KOPT-K1 (cell line): ENCODE measurements around the gene BCL2A1.
"Not testable (repeated sequence)": the region's sequence is repeated elsewhere in the genome, so short reads cannot be mapped to it uniquely, and the experiment has no call there.

Experiments used
- H3K27ac ChIP-seq: fragments of 200-600 bp; sonication (generic); 2 replicates; pipeline ENCODE4 v1.5.1; 2016; ENCODE audit warnings: antibody characterized with exemption, mild to moderate bottlenecking, low read depth, low read length; ENCODE audit not compliant: poor library complexity, severe bottlenecking
- H3K36me3 ChIP-seq: fragments of 200-600 bp; sonication (generic); 2 replicates; pipeline ENCODE4 v1.5.1; 2017; ENCODE audit warnings: antibody characterized with exemption, mild to moderate bottlenecking, low read length, moderate library complexity; ENCODE audit not compliant: insufficient read depth
- H3K9me3 ChIP-seq: fragments of 200-600 bp; sonication (generic); 2 replicates; pipeline ENCODE4 v1.5.1; 2017; ENCODE audit warnings: antibody characterized with exemption, low read length, mild to moderate bottlenecking; ENCODE audit not compliant: insufficient read depth, poor library complexity, severe bottlenecking

The BCL2A1 gene

GRCh38 chr15:79953951-79954444 lies 17.0 kb downstream of the BCL2A1 start:
- H3K36me3 ChIP-seq = no peaks in the 10 kb centered on the region
- H3K27ac ChIP-seq = no peak overlapping the region

GRCh38 chr15:79952329-79952728 lies 18.7 kb downstream of the BCL2A1 start:
- Histone ChIP-seq H3K9me3 (no peaks in the 10 kb centered on the region), H3K36me3 (no peaks in the 10 kb centered on the region), H3K27ac (no peak overlapping the region)

More at GRCh38 chr15:79953951-79954444, 17.0 kb downstream of the BCL2A1 start:
- no peaks in the 10 kb centered on the region for H3K9me3 ChIP-seq

DNA sequence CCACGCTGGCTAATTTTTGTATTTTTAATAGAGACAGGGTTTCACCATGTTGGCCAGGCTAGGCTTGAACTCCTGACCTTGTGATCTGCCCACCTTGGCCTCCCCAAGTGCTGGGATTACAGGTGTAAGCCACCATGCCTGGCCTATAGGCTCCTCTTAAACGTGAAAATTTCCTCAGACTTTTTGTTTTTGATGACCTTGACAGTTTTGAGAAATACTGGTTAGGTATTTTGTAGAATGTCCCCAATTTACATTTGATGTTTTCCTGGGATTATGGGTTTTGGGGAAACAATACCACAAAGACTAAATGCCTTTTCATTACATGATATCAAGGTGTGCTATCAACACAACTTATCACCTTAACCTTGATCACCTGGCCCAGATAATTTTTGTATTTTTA lies 20.7 kb downstream of the BCL2A1 start:
- no peak overlapping the region for H3K27ac ChIP-seq
- no peaks in the 10 kb centered on the region for H3K9me3 ChIP-seq
- no peaks in the 10 kb centered on the region for H3K36me3 ChIP-seq

DNA sequence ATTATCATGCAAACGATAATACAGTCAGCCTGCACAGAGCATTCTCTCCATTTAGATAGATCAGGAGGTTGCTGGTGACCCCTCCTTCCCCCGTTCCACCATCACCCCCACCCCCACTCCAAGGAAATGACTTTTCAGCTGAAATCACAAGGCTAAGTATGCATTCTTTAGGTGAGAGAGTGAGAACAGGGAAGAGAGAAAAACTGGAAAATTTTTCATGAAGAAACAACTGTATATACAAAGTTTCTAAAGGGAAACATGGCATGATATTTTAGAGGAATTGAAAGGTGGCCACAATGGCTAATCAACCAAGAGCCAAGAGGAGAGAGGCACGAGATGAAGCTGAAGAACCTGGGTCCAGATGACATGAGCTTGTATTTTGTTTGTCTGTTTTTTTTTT lies 22.2 kb downstream of the BCL2A1 start:
- H3K27ac ChIP-seq = no peak overlapping the region

DNA sequence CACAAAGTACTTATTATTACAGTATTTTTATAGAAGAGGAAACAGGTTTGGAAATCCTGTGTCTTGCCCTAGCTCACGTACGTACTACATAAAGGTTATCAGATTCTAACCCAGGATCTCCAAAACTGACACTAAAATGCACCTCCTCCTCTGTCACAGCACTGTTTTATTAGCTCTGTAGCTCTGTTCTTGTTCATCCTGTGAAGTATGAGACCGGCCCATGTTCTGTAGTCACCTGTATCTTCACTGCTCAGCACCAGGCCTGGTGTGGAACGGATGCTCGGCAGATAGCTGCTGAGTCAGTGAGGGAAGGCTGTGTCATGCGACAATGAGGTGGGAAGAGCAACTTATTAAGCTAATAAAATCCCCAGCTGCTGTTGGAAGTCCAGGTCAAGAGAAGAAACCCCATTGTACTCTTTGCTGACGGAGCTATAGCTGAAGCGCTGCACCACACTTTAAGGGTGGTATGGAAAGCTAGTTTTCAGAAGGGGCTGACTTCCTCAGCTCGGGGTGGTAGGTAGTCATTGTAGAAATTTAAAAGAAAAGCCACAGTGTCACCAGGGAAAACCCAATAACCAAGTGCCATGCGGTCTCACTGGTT lies 22.8 kb downstream of the BCL2A1 start:
- Histone ChIP-seq H3K27ac (no peak overlapping the region), H3K9me3 (no peaks in the 10 kb centered on the region), H3K36me3 (no peaks in the 10 kb centered on the region)

More for the DNA sequence above, 22.2 kb downstream of the BCL2A1 start:
- H3K9me3 ChIP-seq = no peaks in the 10 kb centered on the region
- no peaks in the 10 kb centered on the region for H3K36me3 ChIP-seq

- H3K27ac ChIP-seq = no peak overlapping the region
- no peaks in the 10 kb centered on the region for H3K36me3 ChIP-seq
- H3K9me3 ChIP-seq = no peaks in the 10 kb centered on the region
These were observed 24.0 kb downstream of the BCL2A1 start for GRCh38 chr15:79947009-79947408.

DNA sequence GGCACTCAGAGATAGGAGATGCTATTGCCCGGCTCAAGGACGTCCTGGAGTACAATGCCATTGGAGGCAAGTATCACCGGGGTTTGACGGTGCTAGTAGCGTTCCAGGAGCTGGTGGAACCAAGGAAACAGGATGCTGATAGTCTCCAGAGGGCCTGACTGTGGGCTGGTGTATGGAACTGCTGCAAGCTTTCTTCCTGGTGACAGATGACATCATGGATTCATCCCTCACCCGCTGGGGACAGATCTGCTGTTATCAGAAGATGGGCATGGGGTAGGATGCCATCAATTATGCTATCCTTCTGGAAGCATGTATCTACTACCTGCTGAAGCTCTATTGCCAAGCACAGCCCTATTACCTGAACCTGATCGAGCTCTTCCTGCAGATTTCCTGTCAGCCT lies 26.4 kb downstream of the BCL2A1 start:
- H3K9me3 ChIP-seq = no peaks in the 10 kb centered on the region
- no peaks in the 10 kb centered on the region for H3K36me3 ChIP-seq
- H3K27ac ChIP-seq = no peak overlapping the region

DNA sequence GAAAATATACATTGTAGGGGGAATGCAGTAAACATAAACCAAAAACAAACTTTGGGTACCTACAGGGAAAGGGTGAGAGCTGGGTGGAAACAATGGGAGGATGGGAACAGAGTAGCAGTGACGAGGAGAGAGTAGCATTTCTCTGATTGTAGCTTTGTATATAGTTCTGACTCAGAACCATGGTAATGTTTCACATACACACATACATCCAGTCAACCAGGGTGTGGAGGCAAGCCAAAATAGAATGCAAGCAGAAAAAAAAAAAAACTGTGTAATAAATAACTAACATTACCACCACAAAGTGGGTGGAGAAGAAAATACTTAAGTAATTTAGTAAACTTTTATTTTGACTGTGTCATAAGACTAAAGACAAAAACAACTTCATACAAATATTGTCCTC lies 27.2 kb downstream of the BCL2A1 start:
- Histone ChIP-seq H3K27ac (no peak overlapping the region), H3K9me3 (no peaks in the 10 kb centered on the region), H3K36me3 (no peaks in the 10 kb centered on the region)

GRCh38 chr15:79942741-79943481 lies 28.1 kb downstream of the BCL2A1 start:
- H3K27ac ChIP-seq = no peak overlapping the region
- H3K36me3 ChIP-seq = no peaks in the 10 kb centered on the region
- H3K9me3 ChIP-seq = no peaks in the 10 kb centered on the region

DNA sequence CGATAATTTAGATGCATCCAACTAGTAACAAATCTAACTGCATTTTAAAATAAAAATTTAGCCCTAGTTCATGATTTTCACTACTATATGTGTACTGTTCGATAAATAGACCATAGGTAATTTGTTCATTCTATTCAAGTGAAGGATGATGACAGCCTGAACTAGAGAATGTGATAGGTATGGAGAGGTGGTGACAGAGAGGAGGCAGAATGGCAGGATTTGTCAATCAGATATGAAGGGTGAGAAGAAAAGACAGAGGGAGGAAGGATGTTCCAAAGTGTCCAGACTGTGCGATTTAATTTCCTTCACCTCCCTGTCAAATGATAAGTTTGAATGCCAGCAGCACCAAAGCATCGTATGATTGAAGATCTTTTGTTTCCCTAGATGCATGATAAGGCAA lies 31.6 kb downstream of the BCL2A1 start:
- Histone ChIP-seq H3K9me3 (no peaks in the 10 kb centered on the region), H3K36me3 (no peaks in the 10 kb centered on the region)

GRCh38 chr15:79938143-79938542 lies 32.9 kb downstream of the BCL2A1 start:
- H3K27ac ChIP-seq = no peak overlapping the region
- no peaks in the 10 kb centered on the region for H3K36me3 ChIP-seq
- H3K9me3 ChIP-seq = no peaks in the 10 kb centered on the region

More for the DNA sequence above, 31.6 kb downstream of the BCL2A1 start:
- H3K27ac ChIP-seq = no peak overlapping the region

- not testable (repeated sequence) for H3K27ac ChIP-seq, H3K36me3 ChIP-seq, H3K9me3 ChIP-seq
These were observed 35.3 kb downstream of the BCL2A1 start for GRCh38 chr15:79935556-79936201.

GRCh38 chr15:79933231-79933630 lies 37.8 kb downstream of the BCL2A1 start:
- H3K36me3 ChIP-seq = no peaks in the 10 kb centered on the region
- no peaks in the 10 kb centered on the region for H3K9me3 ChIP-seq
- H3K27ac ChIP-seq = peak overlapping the region; percentile 45

GRCh38 chr15:79932447-79932846 lies 38.5 kb downstream of the BCL2A1 start:
- H3K36me3 ChIP-seq = no peaks in the 10 kb centered on the region
- H3K9me3 ChIP-seq = no peaks in the 10 kb centered on the region
- peak overlapping the region; percentile 45 for H3K27ac ChIP-seq

GRCh38 chr15:79930516-79930915 lies 40.5 kb downstream of the BCL2A1 start:
- Histone ChIP-seq H3K36me3 (no peaks in the 10 kb centered on the region), H3K27ac (no peak overlapping the region), H3K9me3 (no peaks in the 10 kb centered on the region)
